Right cardiac atrium (tissue), 5 donors: ENCODE data around the gene GLE1. TPM values are rescaled to one million over a fixed set of nuclear protein-coding genes. Genes with fewer than 3 reads are reported as not detected.
"Not testable (repeated sequence)": the region's sequence is repeated elsewhere in the genome, so short reads cannot be mapped to it uniquely, and the experiment has no call there.

Source experiments
- ATAC-seq, 2 donors: fragments of 200-7000 bp; cut with Tn5 transposase; one replicate each; pipeline versions ENCODE4 v1.8.0 to v1.9.1; 2020; ENCODE audit warnings: moderate library complexity in 2 of 2, mild to moderate bottlenecking in 1 of 2
- DNase-seq, 3 donors: peaks; one replicate each; pipeline ENCODE4 v3.0.0-alpha.2; 2020
- H3K27ac ChIP-seq: one replicate; pipeline ENCODE4 v1.5.1; 2013; ENCODE audit warnings: mild to moderate bottlenecking, low read length, control low read depth, moderate library complexity
- H3K27me3 ChIP-seq: one replicate; pipeline ENCODE4 v1.6.1; 2013; ENCODE audit not compliant: control insufficient read depth, insufficient read depth
- H3K4me1 ChIP-seq: one replicate; pipeline ENCODE4 v1.6.1; 2013; ENCODE audit warnings: low read length; ENCODE audit not compliant: control insufficient read depth, insufficient read depth
- H3K4me3 ChIP-seq: one replicate; pipeline ENCODE4 v1.5.1; 2013; ENCODE audit warnings: low read length, control low read depth
- H3K9me3 ChIP-seq: one replicate; pipeline ENCODE4 v1.6.1; 2013; ENCODE audit warnings: low read length; ENCODE audit not compliant: control insufficient read depth
- WGBS: extraction: QIAGEN DNeasy Blood & Tissue Kit; methylation state at CpG from one replicate; pipeline ENCODE4 v1.1.7; 2013; 5-methylcytosine and 5-hydroxymethylcytosine counted together
- intact Hi-C, 4 donors: fragments of 100-400 bp; cut with DNase I; formaldehyde crosslinking; loops; one replicate each; pipeline versions ENCODE4 v1.11.0 to v1.14.0; 2022 to 2023
- polyA plus RNA-seq: library from polyadenylated mRNA; stranded (reverse); fragments of 200-250 nt; gene quantifications from one replicate; pipeline ENCODE4 v1.2.3, GENCODE V29; 2013
- total RNA-seq, 4 donors: library from RNA; stranded (reverse); fragmentation: NEBNext Ultra II Directional; extraction: Animal tissue kit (Norgen Biotek cat#: 25700); gene quantifications; one replicate each; pipeline ENCODE4 v1.2.1, GENCODE V29; 2021
- donor health status: healthy with polysubstance abuse.
- donor health status: DM: no; HTN: yes; CAD: no.
- donor health status: DM: no; HTN: no; CAD: no.
- donor health status: DM: no; HTN: yes; CAD: no; lungs with severe emphysema.
- donor health status: DM: yes; HTN: yes; CAD: no.

The GLE1 gene
- total and polyA plus RNA-seq, 5 donors: 10.6 to 19.3 (median 17.3) TPM

DNA sequence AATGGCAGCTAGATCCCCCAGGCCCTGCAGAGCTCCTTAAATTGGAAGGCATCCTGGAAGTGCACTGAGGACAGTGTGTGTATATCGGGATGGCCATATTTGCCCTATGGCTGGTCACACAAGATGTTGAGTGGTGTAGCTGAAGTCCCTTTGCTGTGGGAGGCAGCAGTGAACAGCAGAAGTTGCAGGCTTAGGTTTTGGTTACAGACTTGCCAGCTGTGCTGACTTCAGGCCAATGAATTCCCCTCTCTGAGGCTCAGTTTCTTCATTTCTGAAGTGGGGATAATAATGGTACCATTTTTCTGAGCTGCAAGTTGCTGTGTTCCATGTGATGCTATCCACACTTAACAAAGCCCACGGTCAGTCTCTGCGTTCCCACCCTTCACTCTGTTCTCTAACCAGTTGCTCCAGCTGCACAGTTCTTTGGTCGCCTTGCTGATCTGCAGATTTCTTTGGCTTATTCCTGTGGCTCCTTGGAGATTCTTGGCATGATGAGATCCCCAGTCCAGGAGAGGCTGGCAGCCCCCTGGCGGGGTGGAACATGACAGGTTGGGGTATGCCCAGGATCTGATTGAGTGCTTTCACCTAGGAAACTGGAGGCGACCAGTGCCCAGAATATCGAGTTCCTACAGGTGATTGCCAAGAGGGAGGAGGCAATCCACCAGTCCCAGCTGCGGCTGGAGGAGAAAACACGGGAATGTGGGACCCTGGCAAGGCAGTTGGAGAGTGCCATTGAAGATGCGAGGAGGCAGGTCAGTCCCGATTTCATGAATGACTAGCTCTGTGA is 6.5 kb upstream of the GLE1 start:
- no peak for DNase-seq
- ATAC-seq: no peak
- Histone ChIP-seq H3K27ac (no peak overlapping the region), H3K27me3 (no peaks in the 10 kb centered on the region), H3K9me3 (no peaks in the 10 kb centered on the region), H3K4me3 (no peak overlapping the region), H3K4me1 (no peaks in the 10 kb centered on the region)
- intact Hi-C loops: no loop called here
- WGBS: 96% methylated on average over 11 of the region's 11 CpGs

GRCh38 chr9:128498911-128499310 is 5.6 kb upstream of the GLE1 start:
- DNase-seq: no peak
- intact Hi-C loops: no loop called here
- Histone ChIP-seq H3K4me1 (no peaks in the 10 kb centered on the region), H3K4me3 (no peak overlapping the region), H3K27ac (no peak overlapping the region), H3K27me3 (no peaks in the 10 kb centered on the region), H3K9me3 (no peaks in the 10 kb centered on the region)
- WGBS: 96% methylated on average over 9 of the region's 9 CpGs
- ATAC-seq: no peak

DNA sequence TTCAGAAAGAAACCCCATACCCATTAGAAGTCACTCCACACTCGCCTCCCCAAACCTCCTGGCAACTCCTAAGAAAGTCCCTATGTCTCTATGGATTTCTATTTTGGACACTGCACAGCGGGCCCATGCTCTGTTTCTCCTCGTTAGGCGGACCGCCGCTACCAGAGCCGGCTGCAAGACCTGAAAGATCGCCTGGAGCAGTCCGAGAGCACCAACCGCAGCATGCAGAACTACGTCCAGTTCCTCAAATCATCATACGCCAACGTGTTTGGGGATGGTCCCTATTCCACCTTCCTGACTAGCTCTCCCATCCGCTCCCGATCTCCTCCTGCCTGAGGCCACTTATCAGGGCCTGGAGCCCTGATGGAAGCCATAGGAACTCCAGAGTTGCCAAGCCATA is 4.6 kb upstream of the GLE1 start:
- Histone ChIP-seq H3K27ac (no peak overlapping the region), H3K27me3 (no peaks in the 10 kb centered on the region), H3K4me3 (no peak overlapping the region), H3K9me3 (no peaks in the 10 kb centered on the region), H3K4me1 (no peaks in the 10 kb centered on the region)
- intact Hi-C loops: no loop called here
- DNase-seq: no peak
- ATAC-seq: no peak
- 94% methylated on average over 15 of the region's 15 CpGs for WGBS

- WGBS: 58% methylated on average over 14 of the region's 14 CpGs
- H3K9me3 ChIP-seq, DNase-seq, ATAC-seq, H3K4me1 ChIP-seq, H3K27me3 ChIP-seq, H3K4me3 ChIP-seq, H3K27ac ChIP-seq, intact Hi-C loops: not testable (repeated sequence)
Observed at GRCh38 chr9:128503415-128503825, 1.1 kb upstream of the GLE1 start.

- ATAC-seq (peak; percentile 22 to 33), DNase-seq (peak in 1 of 3 donors; percentile 56)
- Histone ChIP-seq H3K4me1 (no peaks in the 10 kb centered on the region), H3K27me3 (no peaks in the 10 kb centered on the region), H3K27ac (no peak overlapping the region), H3K4me3 (peak overlapping the region; percentile 75), H3K9me3 (no peaks in the 10 kb centered on the region)
- 19% methylated on average over 11 of the region's 11 CpGs for WGBS
- intact Hi-C loops: no loop called here
Observed at GRCh38 chr9:128503870-128504269, 649 bp upstream of the GLE1 start.

GRCh38 chr9:128505414-128505765 is 871 bp downstream of the GLE1 start:
- Histone ChIP-seq H3K27ac (peak overlapping the region; percentile 86), H3K4me3 (peak overlapping the region; percentile 75), H3K4me1 (no peaks in the 10 kb centered on the region), H3K9me3 (no peaks in the 10 kb centered on the region), H3K27me3 (no peaks in the 10 kb centered on the region)
- intact Hi-C loops: no loop called here
- 28% methylated on average over 6 of the region's 6 CpGs for WGBS
- DNase-seq (no peak), ATAC-seq (no peak)

GRCh38 chr9:128505906-128506305 is 1.4 kb downstream of the GLE1 start:
- intact Hi-C loops, H3K27ac ChIP-seq, ATAC-seq, H3K4me3 ChIP-seq, H3K4me1 ChIP-seq, DNase-seq, H3K27me3 ChIP-seq, H3K9me3 ChIP-seq: not testable (repeated sequence)
- WGBS: 85% methylated on average over 12 of the region's 12 CpGs

DNA sequence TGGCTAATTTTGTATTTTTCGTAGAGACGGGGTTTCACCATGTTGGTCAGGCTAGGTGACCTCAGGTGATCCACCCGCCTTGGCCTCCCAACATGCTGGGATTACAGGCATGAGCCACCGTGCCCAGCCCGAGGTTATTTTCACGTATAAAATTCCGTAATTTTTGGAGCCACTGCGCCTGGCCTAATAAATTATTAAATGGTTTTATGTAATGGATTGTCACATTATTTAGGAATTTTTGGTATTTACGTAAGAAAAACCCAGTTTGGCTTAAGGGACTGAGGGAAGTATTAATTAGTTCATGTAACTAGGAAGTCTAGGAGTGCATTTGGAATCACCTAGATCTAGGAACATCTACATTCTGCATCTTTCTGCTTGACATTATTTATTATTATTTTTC is 8.3 kb downstream of the GLE1 start:
- intact Hi-C loops: no loop called here

DNA sequence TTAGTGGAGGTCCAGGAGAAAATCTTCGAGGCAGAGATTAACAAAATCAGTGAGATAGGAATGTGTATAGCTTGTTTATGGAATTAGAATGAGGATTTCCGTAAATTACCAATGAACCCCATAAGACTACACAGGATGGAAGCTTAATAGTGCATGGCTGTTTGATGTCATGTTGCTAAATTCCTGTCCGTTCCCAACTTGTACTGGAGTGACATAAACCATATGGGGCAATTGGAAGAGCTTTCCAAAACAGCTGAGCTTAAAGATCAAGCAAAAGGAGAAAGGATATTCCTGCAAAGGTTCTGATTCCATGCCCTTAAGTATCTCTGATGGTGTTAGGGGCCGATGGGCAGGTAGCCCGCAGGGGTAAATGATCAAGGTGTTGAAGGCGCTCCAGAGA is 17.4 kb downstream of the GLE1 start:
- DNase-seq: no peak
- Histone ChIP-seq H3K9me3 (no peaks in the 10 kb centered on the region), H3K4me3 (no peak overlapping the region), H3K27me3 (no peaks in the 10 kb centered on the region), H3K27ac (no peak overlapping the region), H3K4me1 (peaks cover 5% of the 10 kb centered on the region)
- WGBS: 86% methylated on average over 6 of the region's 6 CpGs
- no peak for ATAC-seq
- intact Hi-C loops: no loop called here

More for the DNA sequence above, 8.3 kb downstream of the GLE1 start:
- WGBS: 94% methylated on average over 9 of the region's 9 CpGs
- Histone ChIP-seq H3K27me3 (no peaks in the 10 kb centered on the region), H3K27ac (no peak overlapping the region), H3K4me1 (no peaks in the 10 kb centered on the region), H3K4me3 (no peak overlapping the region), H3K9me3 (no peaks in the 10 kb centered on the region)
- DNase-seq (no peak), ATAC-seq (no peak)

- peak in 1 of 2 donors; percentile 26 for ATAC-seq
- no peak overlapping the region for H3K4me3 ChIP-seq
- WGBS: 33% methylated on average over 13 of the region's 13 CpGs
- no peak overlapping the region for H3K27ac ChIP-seq
- no peaks in the 10 kb centered on the region for H3K27me3 ChIP-seq
- peaks cover 5% of the 10 kb centered on the region for H3K4me1 ChIP-seq
- H3K9me3 ChIP-seq: no peaks in the 10 kb centered on the region
- DNase-seq: peak in 2 of 3 donors; percentile 53 to 61
- intact Hi-C loops: no loop called here
Observed at GRCh38 chr9:128523199-128523925, 18.8 kb downstream of the GLE1 start.

DNA sequence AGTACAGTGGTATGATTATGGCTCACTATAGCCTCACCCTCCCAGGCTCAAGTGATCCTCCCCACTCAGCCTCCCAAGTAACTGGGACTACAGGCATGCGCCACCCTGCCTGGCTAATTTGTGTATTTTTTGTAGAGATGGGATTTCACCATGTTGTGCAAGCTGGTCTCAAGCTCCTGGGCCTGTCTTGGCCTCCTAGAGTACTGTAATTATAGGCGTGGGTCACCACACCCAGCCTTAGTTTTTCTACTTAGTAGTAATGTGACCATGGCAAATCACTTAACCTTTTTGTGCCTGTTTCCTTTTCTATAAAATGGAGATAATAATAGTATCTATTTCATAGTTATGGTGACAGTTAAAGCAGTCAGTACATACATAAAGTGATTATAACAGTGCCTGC is 22.2 kb downstream of the GLE1 start:
- 92% methylated on average over 2 of the region's 2 CpGs for WGBS
- peaks cover 5% of the 10 kb centered on the region for H3K4me1 ChIP-seq
- no peaks in the 10 kb centered on the region for H3K27me3 ChIP-seq
- H3K27ac ChIP-seq: no peak overlapping the region
- DNase-seq: no peak
- H3K9me3 ChIP-seq: no peaks in the 10 kb centered on the region
- ATAC-seq: no peak
- no peak overlapping the region for H3K4me3 ChIP-seq
- intact Hi-C loops: no loop called here
